Gastrocnemius medialis (tissue), 4 donors: ENCODE data around the gene RNU6-8. TPM values are rescaled to one million over a fixed set of nuclear protein-coding genes. Genes with fewer than 3 reads are reported as not detected.

Source experiments
- ATAC-seq, 2 donors: fragments of 150-250 bp; one replicate each; pipeline ENCODE4 v1.9.1; 2016
- DNase-seq, 2 donors: peaks; one replicate each; pipeline ENCODE4 v3.0.0-alpha.2; 2019
- H3K27ac ChIP-seq, 4 donors: fragments of 200-600 bp; sonication (generic); 1 replicate in 1 of 4; 2 replicates in 3 of 4; pipeline ENCODE4 v1.5.1; 2016 to 2018; ENCODE audit warnings: mild to moderate bottlenecking in 2 of 4, moderate library complexity in 1 of 4
- H3K27me3 ChIP-seq, 3 donors: fragments of 200-600 bp; sonication (generic) in 2 of 3; 1 replicate in 1 of 3; 2 replicates in 2 of 3; pipeline versions ENCODE4 v1.5.1 to v1.6.0; 2016 to 2019; ENCODE audit warnings: mild to moderate bottlenecking in 1 of 3, moderate library complexity in 1 of 3
- H3K36me3 ChIP-seq, 2 donors: fragments of 200-600 bp; sonication (generic) in 1 of 2; one replicate each; pipeline ENCODE4 v1.5.1; 2017 to 2018
- H3K4me1 ChIP-seq, 2 donors: fragments of 200-600 bp; sonication (generic) in 1 of 2; one replicate each; pipeline ENCODE4 v1.5.1; 2016 to 2017; ENCODE audit warnings: mild to moderate bottlenecking in 2 of 2
- H3K4me3 ChIP-seq, 4 donors: fragments of 200-600 bp; sonication (generic) in 3 of 4; 1 replicate in 1 of 4; 2 replicates in 3 of 4; pipeline ENCODE4 v1.5.1; 2016 to 2019; ENCODE audit warnings: mild to moderate bottlenecking in 2 of 4
- H3K9me3 ChIP-seq, 3 donors: fragments of 200-600 bp; sonication (generic) in 2 of 3; 1 replicate in 1 of 3; 2 replicates in 2 of 3; pipeline ENCODE4 v1.5.1; 2016 to 2019
- CTCF ChIP-seq, 5 experiments: fragments of 450-650 bp in 3 of 5; fragments of 200-600 bp in 2 of 5; sonication (generic) in 2 of 5; IDR thresholded peaks in 4 of 5; conservative IDR thresholded peaks in 1 of 5; 1 replicate in 4 of 5; 2 replicates in 1 of 5; pipeline ENCODE4 v1.5.1; 2016 to 2019; ENCODE audit warnings: antibody characterized with exemption in 5 of 5, mild to moderate bottlenecking in 3 of 5, moderate library complexity in 3 of 5
- POLR2A ChIP-seq, 2 donors: fragments of 450-650 bp; IDR thresholded peaks; one replicate each; pipeline ENCODE4 v1.6.1; 2017; ENCODE audit warnings: antibody characterized with exemption in 2 of 2, mild to moderate bottlenecking in 2 of 2, moderate library complexity in 2 of 2
- in situ Hi-C, 4 donors: fragments of 200-750 bp; cut with MboI; loops; one replicate each; pipeline versions ENCODE4 v1.15.0 to v1.8.0; 2017; ENCODE audit warnings: low sequenced_read_pairs in 4 of 4
- intact Hi-C: fragments of 100-400 bp; cut with DNase I; formaldehyde crosslinking; loops from one replicate; pipeline ENCODE4 v1.15.1; 2023; ENCODE audit warnings: low total_unique reads
- total RNA-seq, 4 donors: library from RNA; depleted of rRNA; stranded (reverse); fragments of >200 nt; gene quantifications; one replicate each; pipeline versions ENCODE4 v1.1.0 to v1.2.3, GENCODE V29; 2016

The RNU6-8 gene
- total RNA-seq, 4 donors from 2014 or later = not detected

- H3K4me1 ChIP-seq = peaks cover 7 to 15% of the 10 kb centered on the region in 2 donors
- TF ChIP-seq CTCF (IDR thresholded peaks at IDR 0.05 in 4 of 5, conservative IDR thresholded peaks at IDR 0.05 in 1 of 5) = no peak
- no peak for TF ChIP-seq POLR2A (IDR thresholded peaks at IDR 0.05)
- no peaks in the 10 kb centered on the region for H3K9me3 ChIP-seq
- H3K36me3 ChIP-seq = no peaks in the 10 kb centered on the region
- ATAC-seq (no peak), DNase-seq (no peak)
- no peaks in the 10 kb centered on the region for H3K27me3 ChIP-seq
- in situ Hi-C loops = loop anchor here (5.0 to 25.0 kb wide), 9 partner anchors 177 to 737 kb away; no protein-coding TSS in a partner anchor
- intact Hi-C loops = loop anchor here (5.0 kb wide), 1 partner anchor 47 kb away; the partner anchor contains the start of genes RNU6-7 and RNU6-8
- no peak overlapping the region for H3K4me3 ChIP-seq
- H3K27ac ChIP-seq = no peak overlapping the region
Measured at GRCh38 chr14:32249780-32250179, 46.7 kb upstream of the RNU6-8 start.

- no peak for DNase-seq
- no peak for ATAC-seq
- peaks cover 7 to 15% of the 10 kb centered on the region in 2 donors for H3K4me1 ChIP-seq
- no peaks in the 10 kb centered on the region for H3K27me3 ChIP-seq
- H3K4me3 ChIP-seq = no peak overlapping the region
- intact Hi-C loops = no loop called here
- in situ Hi-C loops = loop anchor here in 1 of 4 donors (5.0 kb wide), 1 partner anchor 177 kb away; no protein-coding TSS in a partner anchor
- no peaks in the 10 kb centered on the region for H3K9me3 ChIP-seq
- no peak for TF ChIP-seq CTCF (IDR thresholded peaks at IDR 0.05 in 4 of 5, conservative IDR thresholded peaks at IDR 0.05 in 1 of 5)
- no peak for TF ChIP-seq POLR2A (IDR thresholded peaks at IDR 0.05)
- no peaks in the 10 kb centered on the region for H3K36me3 ChIP-seq
- no peak overlapping the region for H3K27ac ChIP-seq
Measured at GRCh38 chr14:32249371-32249770, 46.3 kb upstream of the RNU6-8 start.

- no peak overlapping the region for H3K27ac ChIP-seq
- no peaks in the 10 kb centered on the region for H3K9me3 ChIP-seq
- in situ Hi-C loops = loop anchor here in 1 of 4 donors (5.0 kb wide), 1 partner anchor 174 kb away; no protein-coding TSS in a partner anchor
- DNase-seq = no peak
- no peak overlapping the region for H3K4me3 ChIP-seq
- no peaks in the 10 kb centered on the region for H3K36me3 ChIP-seq
- ATAC-seq = no peak
- intact Hi-C loops = no loop called here
- TF ChIP-seq CTCF (IDR thresholded peaks at IDR 0.05 in 4 of 5, conservative IDR thresholded peaks at IDR 0.05 in 1 of 5) = no peak
- TF ChIP-seq POLR2A (IDR thresholded peaks at IDR 0.05) = no peak
- peaks cover 4 to 7% of the 10 kb centered on the region in 2 donors for H3K4me1 ChIP-seq
- H3K27me3 ChIP-seq = no peaks in the 10 kb centered on the region
Measured at GRCh38 chr14:32246751-32247150, 43.7 kb upstream of the RNU6-8 start.

- Histone ChIP-seq H3K9me3 (no peaks in the 10 kb centered on the region), H3K4me1 (no peaks in the 10 kb centered on the region), H3K4me3 (no peak overlapping the region), H3K27me3 (no peaks in the 10 kb centered on the region), H3K27ac (no peak overlapping the region), H3K36me3 (no peaks in the 10 kb centered on the region)
- in situ Hi-C loops = no loop called here
- no peak for TF ChIP-seq POLR2A (IDR thresholded peaks at IDR 0.05)
- no peak for TF ChIP-seq CTCF (IDR thresholded peaks at IDR 0.05 in 4 of 5, conservative IDR thresholded peaks at IDR 0.05 in 1 of 5)
- ATAC-seq (no peak), DNase-seq (no peak)
- intact Hi-C loops = no loop called here
Measured at GRCh38 chr14:32244404-32244803, 41.3 kb upstream of the RNU6-8 start.

GRCh38 chr14:32233260-32233659 is 30.2 kb upstream of the RNU6-8 start:
- ATAC-seq (no peak), DNase-seq (no peak)
- Histone ChIP-seq H3K36me3 (no peaks in the 10 kb centered on the region), H3K4me3 (no peak overlapping the region), H3K4me1 (peaks cover 0 to 14% of the 10 kb centered on the region in 2 donors), H3K9me3 (no peaks in the 10 kb centered on the region), H3K27me3 (no peaks in the 10 kb centered on the region), H3K27ac (no peak overlapping the region)
- TF ChIP-seq POLR2A (IDR thresholded peaks at IDR 0.05) (no peak), CTCF (IDR thresholded peaks at IDR 0.05 in 4 of 5, conservative IDR thresholded peaks at IDR 0.05 in 1 of 5) (no peak)
- in situ Hi-C loops = no loop called here
- intact Hi-C loops = no loop called here
